ENCODE measurements around the gene PHF23. TPM values are rescaled to one million over a fixed set of nuclear protein-coding genes. Genes with fewer than 3 reads are reported as not detected.

The PHF23 gene
- total RNA-seq, 1 donor from 2014 or later: 78.0 TPM

- no peak overlapping the region for H3K27ac ChIP-seq (ENCODE audit: low read depth, low read length)
- H2AFZ ChIP-seq (ENCODE audit: low read depth, low read length): no peak overlapping the region
- H3K9ac ChIP-seq (ENCODE audit: low read length): no peak overlapping the region
- peak; percentile 88 for TF ChIP-seq EZH2 (IDR thresholded peaks at IDR 0.05; ENCODE audit: insufficient read depth, low read length)
- TF ChIP-seq, protein P1, sequence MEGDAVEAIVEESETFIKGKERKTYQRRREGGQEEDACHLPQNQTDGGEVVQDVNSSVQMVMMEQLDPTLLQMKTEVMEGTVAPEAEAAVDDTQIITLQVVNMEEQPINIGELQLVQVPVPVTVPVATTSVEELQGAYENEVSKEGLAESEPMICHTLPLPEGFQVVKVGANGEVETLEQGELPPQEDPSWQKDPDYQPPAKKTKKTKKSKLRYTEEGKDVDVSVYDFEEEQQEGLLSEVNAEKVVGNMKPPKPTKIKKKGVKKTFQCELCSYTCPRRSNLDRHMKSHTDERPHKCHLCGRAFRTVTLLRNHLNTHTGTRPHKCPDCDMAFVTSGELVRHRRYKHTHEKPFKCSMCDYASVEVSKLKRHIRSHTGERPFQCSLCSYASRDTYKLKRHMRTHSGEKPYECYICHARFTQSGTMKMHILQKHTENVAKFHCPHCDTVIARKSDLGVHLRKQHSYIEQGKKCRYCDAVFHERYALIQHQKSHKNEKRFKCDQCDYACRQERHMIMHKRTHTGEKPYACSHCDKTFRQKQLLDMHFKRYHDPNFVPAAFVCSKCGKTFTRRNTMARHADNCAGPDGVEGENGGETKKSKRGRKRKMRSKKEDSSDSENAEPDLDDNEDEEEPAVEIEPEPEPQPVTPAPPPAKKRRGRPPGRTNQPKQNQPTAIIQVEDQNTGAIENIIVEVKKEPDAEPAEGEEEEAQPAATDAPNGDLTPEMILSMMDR (IDR thresholded peaks at IDR 0.05; ENCODE audit: insufficient read depth, low read depth, low read length): no peak
- no peaks in the 10 kb centered on the region for H3K9me3 ChIP-seq (ENCODE audit: insufficient read depth, low read depth, low read length)
- Mint-ChIP-seq H3K4me3 (ENCODE audit: unreplicated experiment) (peak overlapping the region; percentile 76), H3K4me1 (ENCODE audit: low read depth, unreplicated experiment) (no peaks in the 10 kb centered on the region), H3K27me3 (ENCODE audit: low read depth, unreplicated experiment) (peaks cover 48% of the 10 kb centered on the region), H3K9me3 (ENCODE audit: unreplicated experiment) (no peaks in the 10 kb centered on the region), H3K36me3 (ENCODE audit: low read depth, unreplicated experiment) (no peaks in the 10 kb centered on the region), H3K27ac (ENCODE audit: unreplicated experiment) (no peak overlapping the region)
- H3K4me1 ChIP-seq (ENCODE audit: insufficient read depth, low read length): peaks cover 14% of the 10 kb centered on the region
- H3K79me2 ChIP-seq (ENCODE audit: insufficient read depth, low read length): no peaks in the 10 kb centered on the region
- peak overlapping the region; percentile 97 for H3K4me2 ChIP-seq (ENCODE audit: low read length)
- FAIRE-seq (no peak), DNase-seq (ENCODE audit: low read depth) (no peak)
- H3K4me3 ChIP-seq (ENCODE audit: insufficient read depth, low read depth, low read length): peak overlapping the region; percentile 33
- H3K36me3 ChIP-seq (ENCODE audit: insufficient read depth, low read length): no peaks in the 10 kb centered on the region
- no peaks in the 10 kb centered on the region for H4K20me1 ChIP-seq (ENCODE audit: insufficient read depth, low read length)
- peaks cover 25% of the 10 kb centered on the region for H3K27me3 ChIP-seq (ENCODE audit: insufficient read depth, low read length)
These were observed 42.9 kb upstream of the PHF23 start for GRCh38 chr17:7281953-7282751.

DNA sequence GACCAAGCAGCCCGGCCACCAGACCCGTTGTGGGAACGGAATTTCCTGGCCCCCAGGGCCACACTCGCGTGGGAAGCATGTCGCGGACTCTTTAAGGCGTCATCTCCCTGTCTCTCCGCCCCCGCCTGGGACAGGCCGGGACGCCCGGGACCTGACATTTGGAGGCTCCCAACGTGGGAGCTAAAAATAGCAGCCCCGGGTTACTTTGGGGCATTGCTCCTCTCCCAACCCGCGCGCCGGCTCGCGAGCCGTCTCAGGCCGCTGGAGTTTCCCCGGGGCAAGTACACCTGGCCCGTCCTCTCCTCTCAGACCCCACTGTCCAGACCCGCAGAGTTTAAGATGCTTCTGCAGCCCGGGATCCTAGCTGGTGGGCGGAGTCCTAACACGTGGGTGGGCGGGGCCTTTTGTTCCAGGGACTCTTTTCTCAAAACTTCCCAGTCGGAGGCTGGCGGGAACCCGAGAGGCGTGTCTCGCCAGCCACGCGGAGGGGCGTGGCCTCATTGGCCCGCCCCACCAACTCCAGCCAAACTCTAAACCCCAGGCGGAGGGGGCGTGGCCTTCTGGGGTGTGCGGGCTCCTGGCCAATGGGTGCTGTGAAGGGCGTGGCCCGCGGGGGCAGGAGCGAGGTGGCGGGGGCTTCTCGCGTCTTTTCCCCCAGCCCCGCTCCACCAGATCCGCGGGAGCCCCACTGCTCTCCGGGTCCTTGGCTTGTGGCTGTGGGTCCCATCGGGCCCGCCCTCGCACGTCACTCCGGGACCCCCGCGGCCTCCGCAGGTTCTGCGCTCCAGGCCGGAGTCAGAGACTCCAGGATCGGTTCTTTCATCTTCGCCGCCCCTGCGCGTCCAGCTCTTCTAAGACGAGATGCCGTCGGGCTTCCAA lies 42.1 kb upstream of the PHF23 start, which contains the start of gene SLC2A4:
SLC2A4 (plus strand) TSS at position 645 of the 879 bp plus-strand sequence; CDS start at position 862, 217 bp downstream.
- Histone ChIP-seq H3K9me3 (ENCODE audit: insufficient read depth, low read depth, low read length) (no peaks in the 10 kb centered on the region), H3K9ac (ENCODE audit: low read length) (peak within 1 kb of the TSS; percentile 59), H3K4me3 (ENCODE audit: insufficient read depth, low read depth, low read length) (peak within 1 kb of the TSS; percentile 53), H2AFZ (ENCODE audit: low read depth, low read length) (peak within 1 kb of the TSS; percentile 90), H3K79me2 (ENCODE audit: insufficient read depth, low read length) (no peaks in the 10 kb centered on the region), H3K4me2 (ENCODE audit: low read length) (peak within 1 kb of the TSS; percentile 97), H3K36me3 (ENCODE audit: insufficient read depth, low read length) (no peaks in the 10 kb centered on the region), H3K27ac (ENCODE audit: low read depth, low read length) (peak within 1 kb of the TSS; percentile 35), H3K4me1 (ENCODE audit: insufficient read depth, low read length) (peaks cover 14% of the 10 kb centered on the region), H3K27me3 (ENCODE audit: insufficient read depth, low read length) (peaks cover 22% of the 10 kb centered on the region), H4K20me1 (ENCODE audit: insufficient read depth, low read length) (no peaks in the 10 kb centered on the region)
- peak within 1 kb of the TSS; percentile 78 for H3K4me3 Mint-ChIP-seq (ENCODE audit: unreplicated experiment)
- no peaks in the 10 kb centered on the region for H3K4me1 Mint-ChIP-seq (ENCODE audit: low read depth, unreplicated experiment)
- H3K9me3 Mint-ChIP-seq (ENCODE audit: unreplicated experiment): no peaks in the 10 kb centered on the region
- TF ChIP-seq, protein P1 (IDR thresholded peaks at IDR 0.05; ENCODE audit: insufficient read depth, low read depth, low read length): no peak
- TF ChIP-seq EZH2 (IDR thresholded peaks at IDR 0.05; ENCODE audit: insufficient read depth, low read length): peak; percentile 75
- no peaks in the 10 kb centered on the region for H3K36me3 Mint-ChIP-seq (ENCODE audit: low read depth, unreplicated experiment)
- H3K27ac Mint-ChIP-seq (ENCODE audit: unreplicated experiment): peak within 1 kb of the TSS; percentile 66
- H3K27me3 Mint-ChIP-seq (ENCODE audit: low read depth, unreplicated experiment): peaks cover 43% of the 10 kb centered on the region
- FAIRE-seq (no peak), DNase-seq (ENCODE audit: low read depth) (peak; percentile 64)
